Progenitor cell of endocrine pancreas (in vitro differentiated cells): Measurements from ENCODE around the gene LANCL3. TPM values are rescaled to one million over a fixed set of nuclear protein-coding genes. Genes with fewer than 3 reads are reported as not detected.

Experiments
- DNase-seq: peaks from one replicate; pipeline ENCODE4 v3.0.0; 2021; ENCODE audit warnings: low spot score; ENCODE audit not compliant: unreplicated experiment
- H3K27ac Mint-ChIP-seq: 2 replicates; pipeline ENCODE4 v1.8.0; 2021; ENCODE audit warnings: mild to moderate bottlenecking, moderate library complexity, mixed read lengths
- H3K27me3 Mint-ChIP-seq: 2 replicates; pipeline ENCODE4 v1.8.0; 2021; ENCODE audit warnings: mixed read lengths
- H3K36me3 Mint-ChIP-seq: 2 replicates; pipeline ENCODE4 v1.8.0; 2022; ENCODE audit warnings: mixed read lengths; ENCODE audit not compliant: insufficient read depth
- H3K4me1 Mint-ChIP-seq: 2 replicates; pipeline ENCODE4 v1.8.0; 2021; ENCODE audit warnings: low read depth, mixed read lengths
- H3K4me3 Mint-ChIP-seq: 2 replicates; pipeline ENCODE4 v1.8.0; 2021; ENCODE audit warnings: low read depth, mild to moderate bottlenecking, moderate library complexity, mixed read lengths
- H3K9me3 Mint-ChIP-seq: 2 replicates; pipeline ENCODE4 v1.8.0; 2021; ENCODE audit warnings: low read depth, mixed read lengths
- CTCF ChIP-seq: fragments of 200-600 bp; sonication (generic); IDR thresholded peaks from one replicate; pipeline ENCODE4 v1.5.0; 2021; ENCODE audit warnings: antibody characterized with exemption, mild to moderate bottlenecking; ENCODE audit not compliant: unreplicated experiment
- total RNA-seq: library from RNA; stranded (reverse); gene quantifications from 2 replicates; pipeline ENCODE4 v1.2.1, GENCODE V29; 2021

Gene LANCL3
- total RNA-seq, 1 donor from 2014 or later: 0.19 TPM

DNA sequence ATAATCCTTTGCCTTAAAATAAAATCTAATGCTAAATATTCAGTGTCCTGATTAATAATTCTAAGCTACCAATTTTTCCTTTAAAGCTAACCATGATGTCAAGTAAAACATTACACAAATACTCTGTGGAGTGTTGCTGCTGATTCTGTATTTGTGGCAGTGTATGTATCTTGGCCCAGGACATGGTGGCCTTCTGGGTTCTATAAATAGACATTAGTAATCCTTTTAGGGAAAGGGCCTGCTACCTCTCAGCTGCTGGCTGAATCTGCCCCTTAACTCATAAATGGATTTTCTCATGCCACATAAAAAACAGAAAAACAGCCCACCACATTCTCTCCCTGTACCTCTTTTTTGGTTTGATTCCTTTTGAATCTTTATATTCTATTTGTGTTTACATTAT is 113.0 kb downstream of the LANCL3 start:
- Mint-ChIP-seq H3K36me3 (no peaks in the 10 kb centered on the region), H3K9me3 (peaks cover 9% of the 10 kb centered on the region), H3K4me3 (no peak overlapping the region), H3K27ac (no peak overlapping the region), H3K4me1 (peaks cover 6% of the 10 kb centered on the region), H3K27me3 (peaks cover 16% of the 10 kb centered on the region)
- no peak for DNase-seq
- no peak for TF ChIP-seq CTCF

DNA sequence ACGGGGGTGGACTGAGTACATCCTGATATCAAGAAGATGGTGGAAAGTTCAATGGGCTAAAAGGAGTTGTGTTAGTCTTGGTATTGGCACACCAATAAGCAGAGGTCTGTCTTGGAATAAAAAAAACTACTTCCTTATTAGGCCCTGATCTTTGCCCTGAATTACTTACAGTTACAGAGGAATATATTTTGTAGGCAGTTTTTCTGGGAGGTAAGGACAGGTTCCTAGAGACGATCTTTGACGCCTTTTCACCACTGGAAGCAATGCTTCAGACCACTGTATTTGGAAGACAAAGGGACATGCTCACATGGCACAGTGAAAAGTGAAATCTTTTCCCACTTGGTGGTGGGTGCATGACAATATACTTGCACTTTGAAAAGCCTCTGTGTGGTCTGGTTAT is 113.5 kb downstream of the LANCL3 start:
- H3K27ac Mint-ChIP-seq: no peak overlapping the region
- H3K27me3 Mint-ChIP-seq: peaks cover 16% of the 10 kb centered on the region
- peaks cover 9% of the 10 kb centered on the region for H3K9me3 Mint-ChIP-seq
- no peaks in the 10 kb centered on the region for H3K36me3 Mint-ChIP-seq
- no peak overlapping the region for H3K4me3 Mint-ChIP-seq
- DNase-seq: no peak
- peaks cover 3% of the 10 kb centered on the region for H3K4me1 Mint-ChIP-seq
- no peak for TF ChIP-seq CTCF

- H3K4me1 Mint-ChIP-seq: peaks cover 3% of the 10 kb centered on the region
- no peaks in the 10 kb centered on the region for H3K36me3 Mint-ChIP-seq
- peak; percentile 24 for DNase-seq
- no peak within 1 kb of the TSS for H3K27ac Mint-ChIP-seq
- peak within 1 kb of the TSS; percentile 69 for H3K4me3 Mint-ChIP-seq
- TF ChIP-seq CTCF: no peak
- peaks cover 9% of the 10 kb centered on the region for H3K9me3 Mint-ChIP-seq
- peaks cover 16% of the 10 kb centered on the region for H3K27me3 Mint-ChIP-seq
Measured at GRCh38 chrX:37685381-37686359, 114.2 kb downstream of the LANCL3 start, which contains the start of gene XK. Gene XK, plus strand, starts transcription at chrX:37685791. Its CDS starts 171 bp downstream, at chrX:37685962.

DNA sequence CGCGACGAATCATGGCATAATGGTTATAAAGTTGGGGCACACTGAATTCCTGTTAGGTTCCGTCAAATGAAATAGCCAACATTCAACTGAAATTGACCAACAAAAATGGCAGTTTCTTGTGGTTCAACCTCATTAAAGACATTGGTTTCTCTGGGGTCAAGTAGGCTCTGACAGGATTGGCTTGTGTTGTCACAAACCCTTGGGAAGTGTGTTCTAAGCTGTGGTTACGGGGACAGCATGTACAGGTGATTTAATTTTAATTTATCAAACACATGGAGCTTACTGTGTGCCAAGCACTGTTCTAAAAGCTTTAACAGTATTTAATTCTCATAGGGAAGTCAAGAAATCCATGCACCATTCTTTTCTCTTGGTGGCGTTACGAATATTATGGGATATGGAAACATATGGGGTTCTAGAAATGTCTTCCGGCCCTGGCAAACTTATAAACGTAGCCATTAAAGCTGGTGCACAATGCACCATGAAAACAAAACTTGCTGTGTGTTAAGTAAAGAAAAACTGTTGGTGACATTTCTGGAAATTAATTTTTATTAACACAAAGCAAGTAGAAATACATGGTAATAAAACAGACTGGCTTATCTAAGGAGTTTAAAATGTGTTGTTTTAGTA is 115.0 kb downstream of the LANCL3 start:
- Mint-ChIP-seq H3K9me3 (peaks cover 7% of the 10 kb centered on the region), H3K27me3 (peaks cover 16% of the 10 kb centered on the region), H3K4me1 (peaks cover 2% of the 10 kb centered on the region), H3K4me3 (peak overlapping the region; percentile 69), H3K36me3 (no peaks in the 10 kb centered on the region), H3K27ac (no peak overlapping the region)
- no peak for TF ChIP-seq CTCF
- DNase-seq: no peak

- no peak for DNase-seq
- TF ChIP-seq CTCF: no peak
- no peak overlapping the region for H3K27ac Mint-ChIP-seq
- H3K27me3 Mint-ChIP-seq: peaks cover 16% of the 10 kb centered on the region
- peaks cover 4% of the 10 kb centered on the region for H3K9me3 Mint-ChIP-seq
- no peaks in the 10 kb centered on the region for H3K36me3 Mint-ChIP-seq
- no peak overlapping the region for H3K4me3 Mint-ChIP-seq
- no peaks in the 10 kb centered on the region for H3K4me1 Mint-ChIP-seq
Measured at GRCh38 chrX:37686996-37687395, 115.5 kb downstream of the LANCL3 start.
